Activated CD4-positive, alpha-beta T cell treated with anti-CD3 and anti-CD28 coated beads, Interleukin-2, amount 50 U/mL, for 4 hours (primary cell): Measurements from ENCODE around the gene LY6G6C.
"Not testable (repeated sequence)": the region's sequence is repeated elsewhere in the genome, so short reads cannot be mapped to it uniquely, and the experiment has no call there.

Experiments used
- DNase-seq, 2 experiments: peaks; one replicate each; pipeline ENCODE4 v3.0.0-alpha.2; 2020

The LY6G6C gene

GRCh38 chr6:31725502-31726350, 4.2 kb upstream of the LY6G6C start:
- DNase-seq, result no peak

- no peak for DNase-seq
Observed at GRCh38 chr6:31723980-31724691, 2.6 kb upstream of the LY6G6C start.

GRCh38 chr6:31723245-31723979, 1.9 kb upstream of the LY6G6C start, which contains the start of gene MPIG6B:
Gene MPIG6B, plus strand, starts transcription at chr6:31723373. Its CDS starts 11 bp downstream, at chr6:31723384.
- no peak for DNase-seq

- DNase-seq, result no peak
Observed at GRCh38 chr6:31722173-31722572, 627 bp upstream of the LY6G6C start.

- no peak for DNase-seq
Observed at GRCh38 chr6:31720196-31720770, 1.3 kb downstream of the LY6G6C start.

- no peak for DNase-seq
Observed at GRCh38 chr6:31719001-31719400, 2.5 kb downstream of the LY6G6C start.

- no peak for DNase-seq
Observed at GRCh38 chr6:31718265-31718664, 3.3 kb downstream of the LY6G6C start.

GRCh38 chr6:31717499-31718222, 3.9 kb downstream of the LY6G6C start:
- no peak for DNase-seq

- no peak for DNase-seq
Observed at GRCh38 chr6:31715022-31715958, 6.3 kb downstream of the LY6G6C start, which contains the start of gene LY6G6D. Gene LY6G6D, plus strand, starts transcription at chr6:31715348. Its CDS starts 8 bp downstream, at chr6:31715356.

GRCh38 chr6:31713991-31714684, 7.4 kb downstream of the LY6G6C start:
- DNase-seq, result no peak

- no peak for DNase-seq
Observed at GRCh38 chr6:31713465-31713864, 8.1 kb downstream of the LY6G6C start.

GRCh38 chr6:31712296-31712695, 9.2 kb downstream of the LY6G6C start:
- DNase-seq, result no peak

GRCh38 chr6:31711233-31711632, 10.3 kb downstream of the LY6G6C start:
- DNase-seq, result no peak

- DNase-seq, result no peak
Observed at GRCh38 chr6:31710523-31711219, 10.9 kb downstream of the LY6G6C start.

GRCh38 chr6:31709157-31709556, 12.4 kb downstream of the LY6G6C start:
- DNase-seq, result not testable (repeated sequence)

GRCh38 chr6:31708224-31708623, 13.3 kb downstream of the LY6G6C start:
- DNase-seq, result no peak

- no peak for DNase-seq
Observed at GRCh38 chr6:31707701-31708100, 13.8 kb downstream of the LY6G6C start.

GRCh38 chr6:31706599-31706998, 14.9 kb downstream of the LY6G6C start, which contains the start of gene LY6G6F:
Gene LY6G6F, plus strand, starts transcription at chr6:31706866. Its CDS starts 41 bp downstream, at chr6:31706907.
- no peak for DNase-seq

GRCh38 chr6:31705931-31706330, 15.6 kb downstream of the LY6G6C start:
- DNase-seq, result no peak
